HG03108 (cell line): ENCODE results near the gene REN.

Source experiments
- ATAC-seq: cut with Tn5 transposase; IDR thresholded peaks from one replicate; pipeline ENCODE4 v1.9.1; 2021; ENCODE audit warnings: moderate library complexity; ENCODE audit not compliant: unreplicated experiment

Gene REN

GRCh38 chr1:204166219-204166618, at the start of gene REN:
Gene REN (minus strand): TSS chr1:204166337. CDS start chr1:204166293, 44 bp downstream.
- ATAC-seq: no peak

DNA sequence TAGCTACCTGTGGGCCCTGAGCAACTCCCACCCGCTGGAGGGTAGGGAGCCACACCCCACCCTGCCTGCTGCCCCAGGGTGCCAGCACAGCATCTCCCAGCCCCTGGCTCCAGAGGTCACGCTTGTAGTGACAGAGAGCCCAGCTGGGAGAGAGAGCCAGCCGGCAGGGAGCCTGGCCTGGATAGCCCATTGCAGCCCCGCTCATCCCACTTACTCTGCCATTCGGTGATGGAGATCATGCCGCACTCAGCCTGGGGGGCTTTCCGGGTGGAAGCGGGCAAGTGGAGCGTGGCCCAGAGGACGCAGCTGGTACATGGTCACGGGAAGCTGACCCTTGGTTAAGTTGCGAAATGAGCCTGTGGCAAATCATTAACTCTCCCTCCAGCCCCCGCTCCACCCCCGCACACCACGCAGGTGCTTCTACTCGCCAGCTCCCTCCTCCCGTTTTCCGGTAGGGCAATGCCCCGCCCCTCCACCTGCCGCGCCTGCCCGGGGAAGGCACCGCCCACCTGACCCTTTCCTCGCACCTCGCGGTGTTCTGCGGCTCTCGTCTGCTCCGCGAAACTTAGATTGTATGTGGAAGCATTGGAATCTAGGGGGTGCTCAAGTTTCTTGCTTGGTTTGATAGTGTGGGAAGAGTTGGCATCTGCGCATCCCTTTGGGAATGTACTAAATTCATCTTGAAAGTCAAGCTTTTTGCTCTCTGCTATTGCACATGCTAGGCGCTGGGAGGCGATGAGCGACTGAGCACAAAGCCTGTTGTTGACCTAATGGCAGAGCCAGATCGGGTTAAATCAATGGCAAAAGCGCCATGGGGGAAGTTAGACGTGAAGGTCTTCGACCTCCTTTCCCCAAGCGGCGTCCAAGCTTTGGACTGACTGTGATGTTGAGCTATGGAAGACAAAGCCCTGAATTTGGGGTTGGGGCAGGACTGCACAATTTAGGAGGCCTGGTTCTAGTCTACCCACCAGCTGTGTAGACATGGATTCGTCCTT, 47.8 kb upstream of the REN start, which contains the start of gene GOLT1A:
GOLT1A (minus strand) TSS at position 321 of the 995 bp plus-strand sequence; CDS start at position 239, 82 bp downstream.
- ATAC-seq: peak; percentile 62

DNA sequence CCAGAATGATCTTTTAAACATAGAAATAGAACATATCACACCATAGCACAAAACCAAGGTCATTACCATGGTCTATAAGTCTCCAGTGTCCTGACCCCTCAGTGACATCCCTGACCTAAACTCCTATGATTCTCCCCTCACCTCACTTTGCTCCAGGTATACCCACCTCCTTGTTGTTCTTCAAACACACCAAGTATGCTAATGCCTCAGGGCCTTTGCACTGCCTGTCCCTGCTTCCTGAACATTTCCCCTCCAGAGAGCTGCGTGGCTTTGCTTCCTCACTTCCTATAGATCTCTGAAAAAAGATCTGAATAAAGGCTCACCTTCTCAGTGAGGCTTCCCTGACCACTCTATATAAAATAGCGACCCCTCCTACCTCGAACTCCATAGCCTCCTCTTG, 46.6 kb upstream of the REN start:
- ATAC-seq: no peak

GRCh38 chr1:204211046-204211445, 44.9 kb upstream of the REN start:
- no peak for ATAC-seq

- peak; percentile 63 for ATAC-seq
Measured at GRCh38 chr1:204207136-204207616, 41.0 kb upstream of the REN start.

GRCh38 chr1:204206121-204206520, 40.0 kb upstream of the REN start:
- no peak for ATAC-seq

GRCh38 chr1:204205486-204205885, 39.3 kb upstream of the REN start:
- no peak for ATAC-seq

DNA sequence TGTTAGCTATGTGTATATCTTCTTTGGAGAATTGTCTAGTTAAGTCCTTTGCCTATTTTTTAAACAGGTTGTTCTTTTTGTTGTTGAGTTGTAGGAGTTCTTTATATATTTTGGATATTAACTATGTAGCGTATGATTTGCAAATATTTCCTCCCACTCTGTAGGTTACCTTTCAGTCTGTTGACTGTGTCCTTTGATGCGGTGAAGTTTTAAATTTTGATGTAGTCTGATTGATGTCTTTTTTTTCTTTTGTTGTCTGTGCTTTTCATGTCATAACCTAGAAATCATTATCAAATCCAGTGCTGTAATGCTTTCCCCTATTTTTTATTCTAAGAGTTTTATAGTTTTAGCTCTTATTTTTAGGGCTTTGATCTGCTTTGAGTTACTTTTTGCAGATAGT, 38.8 kb upstream of the REN start:
- no peak for ATAC-seq

GRCh38 chr1:204203206-204203767, 37.1 kb upstream of the REN start:
- ATAC-seq: no peak

GRCh38 chr1:204202481-204202880, 36.3 kb upstream of the REN start:
- ATAC-seq: no peak

DNA sequence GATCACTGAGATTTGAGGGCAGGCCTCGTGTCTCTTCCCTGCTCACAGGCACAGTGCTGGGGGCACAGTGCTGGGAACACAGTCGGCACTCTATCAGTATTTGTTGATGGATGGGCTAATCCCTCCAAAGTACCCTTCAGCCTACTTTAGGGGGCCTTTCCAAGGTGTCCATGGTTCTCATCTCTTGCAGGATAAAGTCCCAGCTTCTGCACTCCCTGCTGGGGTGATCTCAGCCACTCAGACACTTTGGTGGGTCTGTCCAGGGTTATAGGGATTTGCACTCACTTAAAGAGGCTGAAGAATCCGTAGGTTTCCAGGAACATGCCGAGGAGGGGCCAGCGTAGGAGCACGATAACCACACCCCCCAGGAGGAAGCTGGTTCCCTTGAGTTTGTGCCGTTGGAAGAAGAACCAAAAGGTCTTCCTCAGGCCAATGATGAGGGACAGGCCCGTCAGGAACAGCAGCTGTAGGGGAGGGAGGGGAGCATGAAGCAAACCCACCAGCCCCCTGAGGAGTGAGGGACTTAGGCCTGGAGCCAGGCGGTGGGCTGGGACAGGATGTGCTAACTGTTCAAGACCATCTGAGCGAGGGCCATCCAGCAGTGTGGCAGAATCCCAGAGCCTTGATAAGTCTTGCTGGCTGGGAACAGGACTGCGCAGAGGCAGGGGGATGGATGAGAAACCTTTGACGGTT, 35.4 kb upstream of the REN start:
- ATAC-seq: no peak

DNA sequence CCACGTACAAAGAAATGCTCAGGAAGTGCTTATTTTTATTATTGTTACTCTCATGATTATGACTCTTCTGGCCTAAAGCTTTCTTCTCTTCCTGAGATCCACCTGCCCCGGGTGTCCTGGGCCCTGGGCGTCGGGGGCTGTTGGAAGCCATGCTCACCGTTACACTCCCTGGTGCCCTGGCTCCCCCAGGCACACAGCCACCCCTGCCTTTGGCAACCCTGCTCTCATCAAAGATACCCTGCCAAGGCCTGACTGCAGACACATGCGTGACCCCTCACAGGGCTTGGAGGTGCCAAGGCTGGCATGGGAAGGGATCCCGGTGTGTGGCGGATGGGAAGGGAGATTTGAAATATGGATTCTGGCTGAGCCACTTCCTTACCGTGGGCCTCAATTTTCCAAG, 33.4 kb upstream of the REN start:
- ATAC-seq: no peak

GRCh38 chr1:204198348-204199340, 32.5 kb upstream of the REN start:
- no peak for ATAC-seq

- no peak for ATAC-seq
Measured at GRCh38 chr1:204197068-204197467, 30.9 kb upstream of the REN start.

DNA sequence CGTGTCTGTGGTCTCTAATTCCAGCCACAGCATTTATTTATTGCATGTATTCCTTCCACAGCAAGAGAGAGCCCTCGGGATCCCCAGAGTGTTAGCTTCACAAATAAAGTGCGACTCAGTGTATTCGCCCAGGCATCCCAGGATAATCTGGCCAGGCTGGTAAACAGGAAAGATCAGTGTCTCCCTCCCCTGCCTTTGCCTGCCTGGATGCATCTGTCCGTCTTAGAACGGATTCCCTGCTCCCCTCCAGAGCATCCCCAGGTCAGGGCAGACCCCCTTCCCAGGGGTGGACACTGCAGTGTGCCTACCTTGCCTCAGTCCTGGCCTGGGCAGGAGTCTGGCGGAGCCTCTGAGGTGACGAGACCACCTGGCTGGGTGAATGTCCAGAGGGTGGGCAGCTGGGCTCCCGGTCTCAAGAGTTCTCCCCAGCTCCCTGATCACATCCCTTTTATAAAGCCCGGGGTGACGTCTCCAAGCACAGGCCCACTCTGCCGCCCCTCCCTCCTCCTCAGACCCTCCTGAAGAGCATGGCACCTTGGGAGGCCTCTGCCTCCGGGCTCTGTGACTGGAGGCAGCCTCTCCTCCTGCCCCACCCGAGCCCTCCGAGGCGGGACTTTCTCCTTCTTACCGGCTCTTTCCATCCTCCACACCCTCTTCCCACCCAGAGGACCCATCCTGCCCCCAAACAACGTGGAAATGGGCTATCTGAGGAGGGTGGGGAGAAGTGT, 30.1 kb upstream of the REN start, which contains the start of gene KISS1:
KISS1 (minus strand) TSS at position 424 of the 728 bp plus-strand sequence. CDS start 3,615 bp downstream, outside the sequence.
- ATAC-seq: no peak

DNA sequence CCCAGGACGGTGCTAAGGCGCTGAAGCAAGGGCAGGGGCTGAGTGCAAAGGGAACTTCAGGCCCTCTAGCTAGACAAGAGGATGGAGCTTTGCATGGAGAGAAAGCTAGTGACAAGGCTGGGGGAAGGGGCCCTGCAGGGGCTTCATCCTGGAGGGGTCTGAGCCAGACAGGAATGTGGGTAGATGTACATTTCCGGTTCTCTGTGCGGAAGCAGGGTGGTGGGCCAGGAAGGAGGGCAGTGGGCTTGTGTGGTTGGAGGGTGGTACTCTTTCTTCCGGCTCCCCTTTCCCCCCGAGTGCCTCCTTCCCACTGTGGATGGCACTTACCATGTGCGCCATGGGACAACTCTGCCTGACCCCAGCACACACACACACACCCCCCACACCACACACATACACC, 28.6 kb upstream of the REN start:
- ATAC-seq: no peak

GRCh38 chr1:204194080-204194479, 27.9 kb upstream of the REN start:
- no peak for ATAC-seq

- ATAC-seq: no peak
Measured at GRCh38 chr1:204192589-204193352, 26.6 kb upstream of the REN start.

- no peak for ATAC-seq
Measured at GRCh38 chr1:204192046-204192445, 25.9 kb upstream of the REN start.
